GM21360 (cell line): ENCODE results near the gene TBC1D10B.

Experiments
- ATAC-seq: cut with Tn5 transposase; IDR thresholded peaks from one replicate; pipeline ENCODE4 v1.9.1; 2021; ENCODE audit warnings: mild to moderate bottlenecking, moderate library complexity; ENCODE audit not compliant: unreplicated experiment

TBC1D10B gene

DNA sequence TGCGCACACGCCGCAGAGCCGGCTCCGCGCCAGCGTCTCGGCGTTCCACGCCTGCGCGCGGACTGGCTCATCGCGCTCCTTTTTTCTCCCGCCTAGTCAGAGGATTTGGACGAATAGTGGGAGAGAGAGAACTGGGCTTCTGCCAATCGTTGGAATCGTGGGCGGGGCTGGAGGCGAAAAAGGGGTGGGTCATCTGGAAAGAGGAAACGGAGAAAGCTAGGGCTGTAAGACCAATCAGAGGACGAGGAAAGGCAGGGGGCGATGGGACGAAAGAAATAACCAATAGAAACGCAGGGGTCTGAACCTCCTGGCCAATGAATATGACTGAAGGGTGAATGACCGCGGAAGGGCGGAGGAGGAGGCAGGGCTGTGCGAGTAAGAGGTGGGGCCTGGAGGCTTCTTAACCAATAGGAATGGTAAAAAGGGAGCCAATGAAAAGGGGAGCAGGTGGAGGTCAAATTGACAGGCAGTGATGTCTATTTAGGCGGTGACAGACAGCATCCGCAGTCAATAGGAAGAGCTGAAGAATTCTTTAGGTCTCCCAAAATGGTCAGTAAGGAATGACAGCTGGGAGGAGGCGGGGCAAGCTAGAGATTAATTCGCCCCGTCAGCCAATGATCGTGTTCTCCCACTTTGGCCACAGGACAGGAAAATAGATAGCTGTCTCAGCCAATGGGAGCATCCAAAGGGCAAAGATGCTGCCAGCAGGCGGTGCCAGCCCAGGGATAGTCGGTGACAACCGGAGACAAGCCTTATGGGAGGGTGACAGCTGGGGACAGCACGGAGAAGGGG, at the start of gene TBC1D10B:
TBC1D10B (minus strand) TSS at position 39 of the 792 bp plus-strand sequence. CDS start 311 bp downstream, outside the sequence.
- ATAC-seq: peak; percentile 68

DNA sequence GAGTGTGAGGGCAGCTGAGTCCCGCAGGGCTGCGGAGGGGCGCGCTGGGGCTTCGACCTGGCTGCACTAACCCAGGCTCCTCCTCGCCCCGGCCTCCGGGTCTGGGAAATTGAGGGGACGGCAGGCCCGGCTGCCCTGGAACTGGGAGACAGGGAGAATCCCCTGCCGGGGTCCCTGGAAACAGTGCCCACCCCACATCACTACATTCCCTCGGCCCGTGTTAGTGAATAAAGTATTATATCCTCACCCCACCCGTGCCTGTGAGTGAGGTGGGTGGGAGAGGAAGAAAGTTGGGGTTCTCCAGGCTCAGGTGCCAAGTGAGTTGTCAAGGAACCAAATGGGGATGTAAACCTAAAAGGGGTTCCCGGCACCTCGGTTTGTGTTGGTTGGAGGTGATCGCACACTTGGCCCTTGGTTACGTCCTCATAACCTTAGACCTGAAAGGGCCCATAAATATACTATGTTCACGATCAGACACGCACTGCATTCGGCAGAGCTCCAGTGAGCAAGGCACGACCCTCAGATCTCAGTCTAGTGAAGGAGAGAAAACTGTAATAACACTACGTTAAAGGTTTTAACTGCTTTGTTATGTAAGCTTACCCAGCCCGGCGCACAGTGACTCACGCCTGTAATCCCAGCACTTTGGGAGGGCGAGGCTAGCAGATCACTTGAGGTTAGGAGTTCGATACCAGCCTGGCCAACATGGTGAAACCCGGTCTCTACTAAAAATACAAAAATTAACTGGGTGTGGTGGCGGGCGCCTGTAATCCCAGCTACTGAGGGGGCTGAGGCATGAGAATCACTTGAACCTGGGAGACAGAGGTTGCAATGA, 48.3 kb upstream of the TBC1D10B start:
- no peak for ATAC-seq

GRCh38 chr16:30417529-30418349, 47.4 kb upstream of the TBC1D10B start:
- ATAC-seq: peak; percentile 80

DNA sequence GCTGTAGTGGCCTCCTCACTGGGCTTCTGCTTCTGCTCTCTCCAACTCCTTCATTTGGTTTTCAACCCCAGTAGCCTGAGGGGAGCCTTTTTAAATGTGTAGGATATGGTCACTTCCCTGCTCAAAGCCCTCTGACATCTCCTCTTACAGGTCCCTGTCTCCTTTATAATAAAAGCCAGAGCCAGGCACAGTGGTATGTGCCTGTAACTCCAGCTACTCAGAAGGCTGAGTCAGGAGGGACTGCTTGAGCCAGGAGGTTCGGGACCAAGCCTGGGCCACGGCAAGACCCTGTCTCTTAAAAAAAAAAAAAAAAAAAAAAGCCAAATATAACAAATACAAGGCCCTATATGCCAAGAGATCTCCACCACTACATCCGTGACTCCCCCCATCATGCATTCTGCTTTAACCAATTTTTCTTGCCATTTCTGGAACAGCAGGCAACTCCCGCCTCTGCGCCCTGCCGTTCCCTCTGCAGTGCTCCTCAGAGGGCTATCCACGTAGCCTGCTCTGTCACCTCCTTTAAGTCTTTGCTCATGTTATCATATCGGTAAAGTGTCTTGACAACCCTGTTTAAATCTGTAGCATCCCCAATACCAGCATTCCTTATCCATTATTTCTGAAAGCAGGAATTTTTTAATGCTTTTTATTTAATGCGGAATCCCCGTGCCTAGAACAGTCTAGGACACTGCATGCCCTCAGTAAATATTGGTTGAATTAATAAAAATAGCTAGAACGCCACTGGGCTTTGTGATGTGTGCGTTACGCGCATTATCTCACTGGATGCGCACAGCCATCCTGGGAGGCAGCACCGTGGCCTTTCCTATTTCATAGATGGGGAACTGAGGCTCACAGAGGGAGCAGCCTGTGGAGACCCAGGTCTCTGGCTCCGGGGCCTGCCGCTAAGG, 46.6 kb upstream of the TBC1D10B start:
- ATAC-seq: no peak

GRCh38 chr16:30416047-30416603, 45.8 kb upstream of the TBC1D10B start:
- no peak for ATAC-seq

DNA sequence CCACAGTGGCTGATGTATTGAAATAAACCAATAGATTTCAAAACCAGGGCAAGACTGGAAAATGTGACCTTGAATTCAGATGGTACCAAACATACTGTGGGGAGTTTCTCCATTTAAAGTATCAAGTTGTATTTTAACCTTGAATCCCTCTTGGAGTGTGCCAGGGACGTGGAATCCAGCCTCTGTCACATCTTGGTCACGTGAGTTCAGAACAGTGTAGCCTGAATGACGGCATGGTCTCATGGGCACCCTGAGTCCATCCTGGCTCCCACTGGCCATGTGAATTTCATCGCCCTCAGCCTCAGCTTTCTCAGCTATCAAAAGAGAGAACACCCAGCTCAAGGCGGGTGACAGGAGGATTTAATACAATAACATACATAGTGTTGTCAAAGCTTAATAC, 43.9 kb upstream of the TBC1D10B start:
- no peak for ATAC-seq

- ATAC-seq: no peak
Observed at GRCh38 chr16:30413112-30413806, 43.0 kb upstream of the TBC1D10B start.

DNA sequence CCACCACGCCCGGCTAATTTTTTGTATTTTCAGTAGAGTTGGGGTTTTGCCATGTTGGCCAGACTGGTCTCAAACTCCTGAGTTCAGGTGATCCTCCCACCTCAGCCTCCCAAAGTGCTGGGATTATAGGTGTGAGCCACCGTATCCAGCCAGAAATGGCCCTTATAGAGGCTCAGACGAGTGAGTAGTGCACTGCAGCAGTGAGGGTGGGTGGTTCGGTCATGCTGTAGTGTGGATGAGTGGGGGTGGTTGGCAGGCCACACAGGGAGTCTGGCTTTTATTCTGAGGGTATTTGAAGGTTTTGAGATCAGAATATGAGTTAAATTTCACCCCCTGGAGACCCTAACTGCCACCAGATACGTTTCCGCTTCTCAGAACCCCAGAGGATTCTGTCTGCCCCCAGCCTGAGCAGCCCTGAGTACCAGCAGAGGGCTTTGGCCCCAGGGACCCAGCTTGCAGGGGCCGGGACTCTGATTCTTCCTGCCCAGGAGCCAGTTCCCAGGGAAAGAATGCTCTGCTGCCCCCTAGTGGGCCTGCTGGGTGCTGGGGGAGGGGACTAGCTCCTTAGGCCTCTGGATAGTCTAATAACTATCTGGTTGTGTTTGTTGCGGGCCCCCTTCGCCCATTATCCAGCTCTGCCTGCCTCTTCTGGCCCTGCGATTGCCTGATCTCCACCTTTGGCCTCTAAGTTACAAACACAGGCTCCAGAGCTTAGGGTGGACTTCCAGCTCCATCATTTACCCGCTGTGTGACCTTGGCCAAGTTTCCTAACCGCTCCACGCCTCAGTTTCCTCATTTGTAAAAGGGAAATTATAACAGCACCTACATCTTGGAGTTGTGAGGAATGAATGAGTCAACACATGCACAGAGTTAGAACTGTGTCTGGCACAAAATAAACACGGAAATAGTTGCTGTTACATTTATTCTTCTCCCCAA, 39.1 kb upstream of the TBC1D10B start:
- ATAC-seq: no peak

GRCh38 chr16:30407804-30408534, 37.7 kb upstream of the TBC1D10B start:
- ATAC-seq: no peak

- ATAC-seq: peak; percentile 71
Observed at GRCh38 chr16:30407102-30407803, 37.0 kb upstream of the TBC1D10B start, which contains the start of gene ZNF771. TSS of gene ZNF771 (plus strand) at chr16:30407606. CDS start at chr16:30408054, 448 bp downstream.

DNA sequence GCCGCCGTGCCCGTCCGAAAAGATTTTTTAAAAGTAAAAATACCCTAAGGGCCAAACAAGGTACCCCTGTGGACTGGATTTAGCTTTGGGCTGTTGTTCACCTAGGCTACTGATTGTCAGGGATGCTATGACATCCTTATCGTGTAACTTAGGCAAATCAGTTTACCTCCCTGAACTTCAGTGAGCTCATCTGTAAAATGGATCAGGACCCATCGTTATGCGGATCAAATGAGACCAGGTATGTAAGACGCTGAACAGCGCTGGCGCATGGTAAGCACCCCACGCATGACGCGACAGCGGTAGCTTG, 36.5 kb upstream of the TBC1D10B start:
- ATAC-seq: no peak

DNA sequence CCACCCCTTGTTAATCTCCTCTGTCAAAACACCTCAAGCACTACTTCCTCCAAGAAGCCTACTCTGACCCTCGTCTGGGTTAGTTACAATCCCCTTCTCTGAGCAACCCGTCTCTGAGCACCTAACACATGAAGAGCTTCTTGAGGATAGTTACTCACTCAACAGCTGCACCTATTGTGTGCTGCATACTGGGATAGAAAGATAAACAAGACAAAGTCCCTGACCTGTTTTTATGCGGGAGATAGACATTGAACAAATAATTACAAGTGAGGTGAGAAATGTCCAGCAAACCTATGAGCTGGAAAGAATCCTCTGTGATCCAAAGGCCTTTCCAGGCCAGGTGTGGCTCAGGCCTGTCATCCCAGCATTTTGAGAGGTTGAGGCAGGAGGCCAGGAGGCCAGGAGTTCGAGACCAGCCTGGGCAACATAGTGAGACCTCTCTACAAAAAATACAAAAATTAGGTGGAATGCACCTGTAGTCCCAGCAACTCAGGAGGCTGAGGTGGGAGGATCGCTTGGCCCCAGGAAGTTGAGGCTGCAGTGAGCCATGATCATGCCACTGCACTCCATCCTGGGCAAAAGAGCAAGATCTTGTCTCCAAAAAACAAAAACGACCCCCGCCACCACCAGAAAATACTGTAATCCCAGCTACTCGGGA, 31.6 kb upstream of the TBC1D10B start:
- no peak for ATAC-seq

GRCh38 chr16:30399435-30400186, 29.3 kb upstream of the TBC1D10B start:
- ATAC-seq: no peak

DNA sequence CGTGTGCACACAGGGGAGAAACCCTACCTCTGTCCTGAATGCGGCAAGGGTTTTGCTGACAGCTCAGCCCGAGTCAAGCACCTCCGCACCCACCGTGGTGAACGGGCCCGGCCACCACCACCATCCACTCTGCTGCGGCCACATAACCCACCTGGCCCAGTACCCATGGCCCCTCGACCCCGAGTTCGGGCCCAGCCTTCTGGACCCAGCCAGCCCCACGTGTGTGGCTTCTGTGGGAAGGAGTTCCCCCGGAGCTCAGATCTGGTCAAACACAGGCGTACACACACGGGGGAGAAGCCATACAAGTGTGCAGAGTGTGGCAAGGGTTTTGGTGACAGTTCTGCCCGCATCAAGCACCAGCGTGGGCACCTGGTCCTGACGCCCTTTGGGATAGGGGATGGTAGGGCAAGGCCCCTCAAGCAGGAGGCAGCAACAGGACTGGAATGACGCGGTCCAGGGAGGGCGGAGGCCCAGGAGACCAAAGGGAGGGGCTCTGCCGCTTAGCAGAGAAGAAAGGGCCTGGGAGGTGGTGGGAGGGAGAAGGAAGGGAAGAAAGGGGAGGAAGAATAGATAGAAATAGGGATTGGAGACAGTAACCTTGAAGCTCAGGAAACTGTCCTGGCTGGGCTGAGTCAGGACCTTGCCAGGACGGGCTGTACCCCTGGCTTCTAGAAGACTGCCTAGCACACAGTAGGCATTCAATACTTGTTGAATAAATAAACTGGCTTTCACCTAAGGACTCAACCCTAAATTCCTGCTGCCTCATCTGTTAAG, 28.6 kb upstream of the TBC1D10B start:
- ATAC-seq: no peak
